HPDE6-E6E7 (cell line): Measurements from ENCODE around the gene CDH13.

Experiments
- DNase-seq: peaks from one replicate; pipeline ENCODE4 v3.0.0; 2011; ENCODE audit warnings: missing footprints; ENCODE audit errors: extremely low spot score

CDH13 gene

GRCh38 chr16:83794860-83795554 lies 1168.2 kb downstream of the CDH13 start:
- no peak for DNase-seq

GRCh38 chr16:83797013-83797412 lies 1170.2 kb downstream of the CDH13 start:
- DNase-seq = no peak

GRCh38 chr16:83799336-83799735 lies 1172.6 kb downstream of the CDH13 start:
- no peak for DNase-seq

GRCh38 chr16:83802135-83802534 lies 1175.4 kb downstream of the CDH13 start:
- DNase-seq = peak; percentile 62

- no peak for DNase-seq
Observed at GRCh38 chr16:83802554-83803205, 1175.9 kb downstream of the CDH13 start.

GRCh38 chr16:83803811-83804210 lies 1177.0 kb downstream of the CDH13 start:
- DNase-seq = no peak

- DNase-seq = no peak
Observed at GRCh38 chr16:83804366-83804765, 1177.6 kb downstream of the CDH13 start.

- no peak for DNase-seq
Observed at GRCh38 chr16:83806036-83806435, 1179.3 kb downstream of the CDH13 start.

GRCh38 chr16:83806731-83807130 lies 1180.0 kb downstream of the CDH13 start:
- no peak for DNase-seq

GRCh38 chr16:83807327-83807709 lies 1180.5 kb downstream of the CDH13 start:
- no peak for DNase-seq

- DNase-seq = peak; percentile 96
Observed at GRCh38 chr16:83807710-83808572, 1181.2 kb downstream of the CDH13 start, which contains the start of gene HSBP1. Gene HSBP1 (plus strand): TSS chr16:83807978. CDS start chr16:83808077, 99 bp downstream.

- no peak for DNase-seq
Observed at GRCh38 chr16:83808573-83809014, 1181.8 kb downstream of the CDH13 start.

GRCh38 chr16:83809092-83809491 lies 1182.3 kb downstream of the CDH13 start:
- DNase-seq = no peak

GRCh38 chr16:83810901-83811300 lies 1184.1 kb downstream of the CDH13 start:
- DNase-seq = no peak

GRCh38 chr16:83813823-83814658 lies 1187.3 kb downstream of the CDH13 start:
- DNase-seq = peak; percentile 41

- DNase-seq = no peak
Observed at GRCh38 chr16:83814659-83814985, 1187.9 kb downstream of the CDH13 start.

GRCh38 chr16:83817022-83817421 lies 1190.3 kb downstream of the CDH13 start:
- DNase-seq = no peak

- DNase-seq = no peak
Observed at GRCh38 chr16:83818276-83818675, 1191.5 kb downstream of the CDH13 start.

- no peak for DNase-seq
Observed at GRCh38 chr16:83819361-83819760, 1192.6 kb downstream of the CDH13 start.

- peak; percentile 91 for DNase-seq
Observed at GRCh38 chr16:83826146-83826913, 1199.6 kb downstream of the CDH13 start.
